PC-9 (cell line): ENCODE data around the gene STAMBP.

ENCODE experiments used
- CTCF ChIP-seq: fragments of 200-600 bp; sonication (generic); conservative IDR thresholded peaks from 2 replicates; pipeline ENCODE4 v1.6.1; 2017; ENCODE audit warnings: mixed run types, antibody characterized with exemption, mild to moderate bottlenecking, moderate library complexity
- EZH2 ChIP-seq: fragments of 200-600 bp; sonication (generic); IDR thresholded peaks from 2 replicates; pipeline ENCODE4 v1.8.0; 2017; ENCODE audit warnings: antibody characterized with exemption, low read depth

DNA sequence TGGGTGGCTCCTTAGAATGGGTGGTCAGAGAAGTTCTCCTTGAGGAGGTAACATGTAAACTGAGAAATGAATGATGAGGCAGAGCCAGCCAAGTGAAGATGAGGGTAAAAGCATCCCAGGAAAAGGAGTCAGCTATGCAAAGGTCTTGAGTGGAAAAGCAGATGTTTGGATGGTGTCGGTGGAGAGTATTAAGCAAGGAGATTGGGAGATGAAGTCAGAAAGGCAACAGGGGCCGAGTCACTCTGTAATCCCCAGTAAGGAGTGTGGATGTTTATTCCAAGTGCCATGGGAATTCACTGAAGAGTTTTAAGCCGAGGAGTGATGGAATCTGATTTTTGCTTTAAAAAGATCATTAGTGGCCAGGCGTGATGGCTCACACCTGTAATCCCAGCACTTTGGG is 3.4 kb upstream of the STAMBP start:
- TF ChIP-seq CTCF = no peak
- no peak for TF ChIP-seq EZH2
